Forelimb muscle (tissue), 1 donor: ENCODE results near the gene DAAM2. TPM values are rescaled to one million over a fixed set of nuclear protein-coding genes. Genes with fewer than 3 reads are reported as not detected.

Source experiments
- DNase-seq: peaks from one replicate; pipeline ENCODE4 v3.0.0-alpha.2; 2013; ENCODE audit warnings: low read depth
- polyA plus RNA-seq: library from polyadenylated mRNA; unstranded; fragments of 120-200 nt; gene quantifications from one replicate; pipeline ENCODE4 v1.2.1, GENCODE V29; 2013; ENCODE audit not compliant: insufficient read length

Gene DAAM2
- 35.2 TPM for polyA plus RNA-seq

DNA sequence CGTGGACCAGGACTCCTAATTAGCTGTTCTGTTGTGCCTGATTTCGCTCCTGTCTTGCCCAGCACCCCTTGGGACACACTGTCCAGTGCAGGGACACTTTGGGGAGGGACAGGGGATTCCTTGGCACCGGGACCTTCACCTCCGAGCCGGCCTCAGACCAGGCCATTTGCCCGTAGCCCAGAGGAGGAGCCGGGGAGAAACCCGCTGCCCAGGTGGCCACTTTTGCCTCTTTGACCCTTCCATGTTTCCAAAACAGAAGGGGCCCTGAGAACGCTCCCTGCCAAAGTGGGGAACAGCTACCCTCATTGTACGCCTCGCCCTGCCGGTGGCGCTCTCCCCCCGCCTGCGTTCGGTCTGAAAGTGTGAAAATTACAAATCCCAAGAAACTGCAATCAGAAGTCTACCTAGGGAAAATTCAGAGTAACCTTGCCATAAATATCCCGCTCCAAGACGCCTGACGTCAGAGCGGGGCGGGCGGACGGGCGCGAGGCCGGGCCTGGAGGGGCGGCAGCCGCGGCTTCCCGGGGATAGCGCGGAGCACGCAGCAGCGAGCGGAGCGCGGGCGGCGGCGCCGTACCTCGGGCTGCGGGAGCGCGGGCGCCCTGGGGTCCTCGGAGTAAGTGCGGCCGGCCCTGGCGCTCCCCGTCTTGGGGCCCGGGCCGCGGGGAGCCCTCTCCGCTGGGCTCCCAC lies at the start of gene DAAM2:
Gene DAAM2, plus strand, starts transcription at position 527 of the 690 bp plus-strand sequence. CDS start 63,927 bp downstream, outside the sequence.
- no peak for DNase-seq

DNA sequence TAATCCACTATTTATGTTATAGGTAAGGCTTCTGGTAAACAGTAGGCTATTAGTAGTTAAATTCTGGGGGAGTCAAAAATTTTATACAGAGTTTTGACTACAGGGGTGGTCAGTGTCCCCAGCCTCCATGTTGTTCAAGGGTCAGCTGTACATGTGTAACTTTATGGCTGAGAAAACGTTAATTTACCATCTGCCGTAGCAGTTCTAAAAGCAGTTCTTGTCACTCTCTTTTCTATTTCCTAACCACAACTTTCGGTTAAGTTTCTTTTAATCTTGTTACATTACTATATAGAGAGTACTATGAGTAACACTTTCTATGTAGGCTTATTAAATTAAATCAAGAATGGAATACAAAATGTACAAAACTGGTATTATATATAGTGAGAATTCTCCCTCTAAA lies 45.4 kb upstream of the DAAM2 start:
- no peak for DNase-seq

DNA sequence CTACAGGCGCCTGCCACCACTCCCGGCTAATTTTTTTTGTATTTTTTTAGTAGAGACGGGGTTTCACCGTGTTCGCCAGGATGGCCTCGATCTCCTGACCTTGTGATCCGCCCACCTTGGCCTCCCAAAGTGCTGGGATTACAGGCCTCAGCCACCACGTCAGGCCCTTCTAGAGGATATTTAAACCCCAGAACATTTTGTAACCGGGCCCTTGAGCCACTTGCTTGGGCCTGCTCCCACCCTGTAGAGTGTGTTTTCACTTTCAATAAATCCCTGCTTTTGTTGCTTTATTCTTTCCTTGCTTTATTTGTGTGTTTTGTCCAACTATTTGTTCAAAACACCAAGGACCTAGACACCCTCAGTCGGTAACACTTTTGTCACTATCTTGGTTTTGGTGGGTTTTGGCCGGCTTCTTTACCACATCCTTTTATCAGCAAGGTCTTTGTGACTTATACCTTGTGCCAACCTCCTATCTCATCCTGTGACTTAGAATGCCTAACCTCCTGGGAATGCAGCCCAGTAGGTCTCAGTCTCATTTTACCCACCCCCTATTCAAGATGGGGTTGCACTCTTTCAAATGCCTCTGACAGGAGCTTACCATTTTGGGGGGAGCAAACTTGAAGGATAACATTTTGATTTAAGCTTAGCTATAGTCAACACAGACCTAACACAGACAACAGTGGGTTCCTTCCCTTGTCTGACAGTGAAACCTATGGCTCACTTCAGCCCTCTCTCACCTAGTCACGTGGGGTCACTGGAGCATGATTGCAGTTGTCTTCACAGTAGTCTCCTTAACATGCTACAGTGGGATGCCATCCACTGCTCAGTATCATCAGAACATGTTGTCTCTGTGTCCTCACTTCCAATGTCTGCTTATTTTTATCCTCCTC lies 39.1 kb upstream of the DAAM2 start:
- no peak for DNase-seq

DNA sequence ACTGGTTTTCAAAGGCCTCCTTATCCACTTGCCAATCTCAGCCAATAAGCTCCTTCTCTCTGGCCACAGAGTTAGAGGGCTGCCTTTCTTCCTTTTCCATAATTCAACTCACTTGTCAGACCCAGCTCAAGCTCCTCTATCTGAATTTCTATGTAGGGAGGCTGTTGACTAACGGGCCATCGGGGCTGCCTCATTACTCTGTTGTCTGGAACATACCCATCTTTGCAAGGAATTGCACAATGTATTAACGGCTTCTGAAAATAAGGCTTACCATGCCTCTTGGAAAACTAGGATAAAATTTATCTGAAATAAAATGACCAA lies 38.5 kb upstream of the DAAM2 start:
- no peak for DNase-seq

DNA sequence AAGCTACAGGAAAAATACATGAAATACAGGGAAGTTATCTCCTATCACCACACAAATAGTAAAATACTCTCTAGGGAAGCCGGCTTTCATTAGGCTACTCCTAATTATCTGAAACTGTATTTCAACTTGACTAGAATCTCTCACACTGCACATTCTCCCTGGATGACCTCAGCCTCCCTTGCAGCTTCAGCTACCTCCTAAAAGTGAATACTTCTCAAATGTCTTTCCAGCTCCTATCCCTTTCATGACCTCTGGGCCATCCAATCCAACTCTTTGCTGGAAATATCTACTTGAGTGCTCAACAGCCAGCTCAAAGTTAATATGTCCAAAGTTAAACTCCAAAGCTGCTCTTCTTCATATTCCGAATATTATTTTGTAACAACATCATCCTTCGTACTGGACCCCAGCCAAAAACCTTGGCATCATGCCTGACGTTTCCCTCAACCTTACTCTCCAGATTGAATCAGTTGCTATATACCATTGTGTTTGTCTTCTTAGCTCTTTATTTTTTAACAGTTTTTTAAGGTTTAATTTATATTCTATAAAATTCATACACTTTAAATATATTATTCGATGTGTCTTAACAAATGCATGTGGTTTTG lies 37.6 kb upstream of the DAAM2 start:
- no peak for DNase-seq

DNA sequence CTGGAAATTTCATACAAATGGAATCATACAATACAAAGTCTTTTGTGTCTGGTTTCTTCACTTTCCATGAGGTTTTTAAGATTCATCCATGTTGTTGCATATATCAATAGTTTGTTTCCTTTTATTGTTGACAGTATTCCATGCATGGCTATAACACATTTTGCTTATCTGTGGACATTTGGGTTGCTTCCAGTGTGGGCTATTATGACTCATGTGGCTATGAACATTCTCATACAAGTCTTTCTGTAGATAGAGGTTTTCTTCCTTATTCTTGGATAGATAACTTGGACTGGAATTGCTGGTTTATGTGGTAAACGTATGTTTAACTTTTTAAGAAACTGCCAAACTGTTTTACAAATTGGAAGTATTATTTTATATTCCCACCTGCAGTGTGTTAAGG lies 36.9 kb upstream of the DAAM2 start:
- no peak for DNase-seq

DNA sequence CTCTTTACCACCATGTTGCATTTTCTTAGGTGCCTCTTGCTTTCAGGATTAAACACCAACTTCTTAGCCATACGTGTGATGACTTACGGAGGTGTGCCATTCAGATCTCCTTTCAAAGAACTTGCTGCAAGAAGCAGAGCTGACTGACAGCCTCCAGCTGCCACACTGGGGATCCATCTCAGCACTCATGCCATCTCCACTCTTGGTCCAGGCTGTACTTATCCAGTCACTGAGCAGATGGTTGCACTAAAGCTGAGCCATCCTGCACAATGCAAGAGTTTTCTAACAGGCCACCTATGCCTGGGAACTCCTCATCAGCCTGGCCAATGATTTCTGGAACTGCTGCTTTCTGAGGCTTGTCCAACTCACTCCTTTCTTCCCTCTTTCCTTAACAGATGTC lies 35.6 kb upstream of the DAAM2 start:
- no peak for DNase-seq

DNA sequence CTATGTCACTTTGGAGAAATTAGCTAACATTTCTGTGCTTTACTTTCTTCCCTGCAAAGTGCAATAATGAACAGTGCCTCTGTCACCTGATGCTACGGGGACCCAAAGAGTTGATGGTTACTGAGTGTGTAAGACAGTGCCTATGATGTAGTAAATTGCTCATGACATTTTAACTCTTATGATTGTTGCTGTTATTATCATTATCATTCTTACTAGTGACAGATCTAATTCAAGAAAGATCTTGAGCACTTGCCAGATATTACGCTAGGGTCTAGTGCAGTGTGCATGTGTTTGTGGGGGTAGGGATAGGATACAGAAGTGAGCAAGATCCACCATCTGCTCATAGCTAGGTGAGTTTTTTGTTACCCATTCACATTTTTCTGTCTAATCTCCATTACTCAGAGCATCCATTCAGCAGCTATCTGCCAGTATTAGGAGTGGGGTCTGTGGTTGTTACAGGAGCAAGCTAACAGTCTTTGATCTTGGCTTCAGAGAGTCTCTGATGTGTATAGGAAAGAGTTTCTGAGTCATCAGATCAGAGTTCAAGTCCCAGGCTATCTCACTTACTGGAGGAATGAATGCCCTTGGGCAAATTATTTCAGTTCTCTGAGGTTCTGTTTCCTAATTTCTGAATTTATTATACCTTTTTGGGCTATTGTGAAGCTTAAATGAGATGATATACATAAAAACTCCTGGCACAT lies 33.1 kb upstream of the DAAM2 start:
- DNase-seq, result no peak

DNA sequence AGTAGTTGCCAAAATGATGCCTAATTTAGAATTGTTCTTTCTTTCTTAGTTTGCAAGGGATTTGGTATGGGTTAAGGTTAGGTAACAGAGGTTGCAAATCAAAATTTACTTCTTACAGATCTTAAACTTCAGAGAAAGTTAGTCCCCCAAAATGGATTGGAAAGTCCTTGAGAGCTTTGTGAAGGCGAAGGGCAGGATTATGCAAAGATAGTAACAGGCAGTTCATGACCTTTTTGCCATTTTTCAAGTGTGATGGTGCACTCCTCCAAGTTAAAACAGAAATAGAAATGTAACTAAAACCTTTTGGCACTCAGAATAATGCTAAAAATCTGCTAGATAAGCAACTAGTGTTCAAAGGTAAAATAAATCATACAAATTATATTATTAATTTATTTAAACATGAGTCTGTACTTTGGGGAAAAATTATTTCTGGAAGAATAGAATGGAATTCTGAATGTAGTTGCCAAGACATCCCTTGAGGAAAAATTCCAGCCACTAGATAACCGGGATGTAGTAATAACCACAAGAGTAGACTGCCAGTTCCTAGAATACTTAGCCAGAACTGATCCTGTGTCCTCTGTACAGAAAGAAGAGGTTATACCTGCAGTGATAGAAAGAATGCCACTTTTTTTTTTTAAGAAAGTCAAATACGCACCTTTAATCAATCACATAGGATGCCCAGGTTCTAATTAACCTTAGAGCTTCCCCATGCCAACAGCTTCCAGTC lies 31.8 kb upstream of the DAAM2 start:
- no peak for DNase-seq

DNA sequence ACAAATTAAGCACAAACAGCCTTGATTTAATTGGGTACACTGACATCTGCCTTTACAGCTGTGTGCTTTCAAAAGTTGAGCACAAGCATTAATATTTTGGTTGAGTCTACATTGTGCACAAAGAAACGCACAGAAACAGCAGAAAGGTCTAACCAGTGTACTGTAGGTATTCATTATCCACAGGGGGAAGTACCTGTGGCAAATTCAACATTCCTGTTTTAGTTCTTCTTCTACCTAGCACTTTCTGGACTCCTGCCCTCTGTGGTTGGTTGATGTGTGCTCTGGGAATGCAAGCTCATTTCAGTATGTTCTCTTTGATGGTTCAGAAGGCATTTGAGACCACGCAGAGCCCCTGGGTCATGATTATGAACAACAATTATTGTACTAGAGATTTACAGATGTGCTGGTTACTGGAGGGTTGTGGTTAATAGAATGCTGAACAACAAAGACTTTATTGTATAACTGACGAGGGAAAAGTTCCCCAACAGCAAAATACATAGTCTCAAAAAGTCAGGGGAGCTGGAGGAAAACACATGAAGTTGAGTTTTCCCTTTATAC lies 26.6 kb upstream of the DAAM2 start:
- DNase-seq, result no peak

DNA sequence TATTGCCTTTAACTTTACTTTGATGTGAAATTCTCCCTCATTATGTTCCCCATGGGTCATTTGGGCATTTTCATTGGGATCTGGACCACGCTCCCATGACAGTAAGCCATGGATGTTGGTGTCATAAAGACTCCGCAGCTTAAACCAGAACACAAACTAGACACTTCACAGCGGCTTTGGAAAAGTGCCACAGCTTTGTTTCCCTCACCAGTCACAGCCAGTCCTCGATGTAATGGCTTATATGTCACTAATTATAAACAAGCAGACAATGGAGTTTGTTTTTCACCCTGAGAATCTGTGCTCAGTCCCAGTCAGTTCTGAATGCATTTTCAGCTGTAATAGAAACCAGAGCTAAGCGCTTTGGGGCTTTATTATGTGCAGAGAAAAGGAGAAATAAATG lies 23.2 kb upstream of the DAAM2 start:
- DNase-seq, result no peak

DNA sequence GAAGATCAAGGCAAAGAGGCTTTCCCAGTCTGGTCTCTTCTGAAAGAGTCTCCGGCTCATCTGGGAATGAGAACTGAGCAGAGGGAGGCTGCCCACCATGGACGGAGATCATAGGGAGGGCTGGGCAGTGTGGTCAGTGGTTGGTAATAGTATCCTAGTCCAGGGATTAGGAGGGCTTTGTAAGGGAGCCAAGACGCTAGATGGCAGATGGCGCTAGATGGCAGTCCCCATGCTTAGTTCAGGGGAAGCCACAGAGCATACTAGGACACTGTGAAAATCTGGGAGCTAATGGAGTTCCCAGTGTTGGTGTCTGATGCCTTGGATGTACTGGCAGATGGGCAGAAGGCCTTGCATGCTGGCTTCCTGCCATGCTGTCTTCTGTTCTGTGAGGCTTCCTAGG lies 21.7 kb upstream of the DAAM2 start:
- no peak for DNase-seq

DNA sequence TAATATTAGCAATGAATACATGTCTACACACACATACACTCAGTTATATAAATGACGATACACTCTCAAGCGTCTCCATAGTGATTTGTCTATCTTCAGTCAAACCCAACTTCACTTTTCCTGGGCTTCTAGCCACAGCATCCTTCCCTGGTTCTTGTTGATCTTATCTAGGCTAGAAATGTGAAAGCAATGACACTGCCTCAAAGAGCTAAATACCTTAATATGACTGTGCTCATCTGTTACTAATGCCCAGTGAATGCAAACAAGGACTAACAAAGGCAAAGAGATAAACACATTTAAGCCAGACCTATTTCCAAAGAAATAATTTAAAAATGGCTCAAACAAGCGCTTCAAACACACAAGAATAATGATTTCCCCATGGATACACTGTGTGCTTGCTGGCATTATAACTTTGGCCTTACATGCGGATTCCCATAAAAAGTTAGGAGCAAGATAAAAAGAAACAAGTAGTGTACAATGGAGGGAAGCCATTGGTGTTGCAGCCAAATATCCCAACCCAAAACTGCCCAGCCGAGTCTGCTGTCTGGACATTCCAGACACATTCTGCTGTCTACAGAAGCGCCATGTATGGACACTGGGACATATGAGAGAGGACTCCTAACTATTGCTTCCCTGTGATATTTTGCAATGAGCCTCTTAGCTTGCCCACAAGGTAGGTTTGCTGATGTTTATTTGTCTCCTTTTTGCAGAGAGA lies 19.5 kb upstream of the DAAM2 start:
- no peak for DNase-seq

DNA sequence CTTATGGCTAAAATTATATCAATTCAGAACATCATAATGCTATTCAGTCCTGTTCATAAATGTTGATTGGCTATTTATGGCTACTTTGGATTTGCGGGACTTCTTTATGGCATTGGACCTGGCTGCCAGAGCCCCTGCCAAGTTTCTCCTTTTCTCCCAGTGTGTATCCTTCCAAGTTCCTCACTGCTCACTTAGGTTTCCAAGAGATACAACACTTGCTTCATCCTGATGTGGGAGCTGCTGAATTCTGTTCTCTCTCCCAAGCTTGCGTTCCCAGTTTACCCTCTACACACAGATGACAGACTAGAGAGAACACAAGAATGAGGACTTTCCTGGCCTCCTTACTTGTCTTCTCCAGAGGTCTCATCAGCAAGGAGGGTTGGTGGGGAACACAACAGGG lies 18.4 kb upstream of the DAAM2 start:
- DNase-seq, result no peak

DNA sequence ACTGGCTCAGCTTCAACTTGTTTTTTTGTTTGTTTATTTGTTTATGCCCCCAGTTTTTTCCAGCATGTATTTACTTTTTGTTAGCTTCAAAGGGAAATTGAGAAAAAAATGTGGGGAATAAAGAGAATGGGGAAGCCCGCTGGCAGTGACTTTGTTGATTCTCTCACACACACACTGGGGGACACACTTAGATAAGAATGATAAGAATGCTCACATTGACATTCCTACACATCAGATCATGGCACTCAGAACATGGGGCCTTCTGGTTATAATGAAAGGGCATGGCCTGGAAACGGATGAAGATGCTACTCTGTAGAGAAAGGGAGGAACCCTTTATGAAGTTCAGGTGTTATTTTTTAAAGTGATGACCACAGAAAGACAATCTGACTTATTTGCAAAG lies 15.6 kb upstream of the DAAM2 start:
- no peak for DNase-seq

DNA sequence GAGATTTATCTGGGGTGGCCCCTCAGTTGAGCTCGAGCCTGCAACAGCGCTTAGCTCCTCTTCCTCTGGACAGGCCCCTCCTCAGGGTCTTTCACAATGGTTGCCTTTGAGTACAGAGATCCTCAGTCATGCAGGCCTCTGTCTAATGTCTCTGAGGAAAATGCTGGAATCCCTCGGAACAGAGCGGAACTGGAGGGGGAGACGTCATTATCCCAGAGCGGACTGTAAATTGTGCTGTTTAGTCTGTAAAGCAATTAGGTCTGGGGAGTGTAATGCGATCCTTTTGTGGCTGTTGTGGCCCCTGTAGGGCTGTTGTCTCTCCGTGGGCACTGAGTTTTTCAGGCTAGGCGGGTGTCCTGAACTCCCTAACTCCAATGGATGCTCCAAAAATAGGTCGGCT lies 15.0 kb upstream of the DAAM2 start:
- DNase-seq, result no peak

DNA sequence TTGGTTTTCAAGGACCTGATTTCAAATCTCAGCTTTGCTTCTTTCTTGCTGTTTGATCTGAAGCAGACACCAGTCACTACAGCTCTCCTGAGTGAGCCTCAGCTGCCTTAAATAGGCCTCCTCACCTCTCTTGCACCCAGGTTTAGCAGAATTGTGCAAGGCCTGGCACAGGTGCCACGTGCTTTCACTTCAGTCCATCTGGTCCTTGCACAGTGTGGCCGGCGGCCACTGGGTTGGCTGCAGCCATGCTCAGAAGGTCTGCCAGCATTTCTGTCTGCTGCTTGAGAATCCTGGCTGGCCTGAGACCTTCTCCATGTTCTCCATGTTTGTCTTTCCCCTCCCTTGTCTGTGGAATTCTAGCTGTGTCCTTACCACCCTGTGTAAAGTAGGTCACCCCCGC lies 14.5 kb upstream of the DAAM2 start:
- no peak for DNase-seq

DNA sequence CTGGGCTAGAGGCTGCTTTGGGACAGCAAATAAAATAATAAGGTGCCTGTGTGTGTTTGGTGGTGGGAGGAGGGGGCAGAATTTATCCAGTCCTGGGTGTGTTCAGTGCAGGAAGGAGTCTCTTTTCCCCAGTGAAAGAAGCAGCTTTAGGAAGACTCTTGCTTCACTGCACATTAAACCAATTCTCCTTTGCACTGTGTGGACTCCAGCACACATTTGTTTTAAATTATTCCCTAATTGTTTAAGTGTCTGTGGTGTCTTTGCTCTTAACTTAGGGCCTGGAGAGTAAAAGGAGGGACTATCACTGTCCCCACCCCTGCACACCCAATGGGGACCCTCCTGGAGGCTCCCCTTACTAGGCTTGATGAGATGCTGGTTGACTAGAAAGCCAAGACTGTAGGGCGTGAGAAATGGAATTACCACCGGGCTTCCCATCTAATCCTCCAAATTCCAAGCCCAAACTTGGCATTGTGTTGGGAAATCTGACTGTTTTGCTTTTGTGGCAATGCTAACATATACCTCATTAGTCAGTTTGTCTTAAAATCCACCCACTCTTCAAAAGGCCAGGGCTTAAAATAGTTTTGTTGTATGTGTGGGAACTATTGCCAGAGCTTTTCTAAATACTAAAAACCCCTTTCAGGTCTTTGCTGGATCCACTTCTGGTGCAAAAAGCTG lies 13.5 kb upstream of the DAAM2 start:
- DNase-seq, result no peak

DNA sequence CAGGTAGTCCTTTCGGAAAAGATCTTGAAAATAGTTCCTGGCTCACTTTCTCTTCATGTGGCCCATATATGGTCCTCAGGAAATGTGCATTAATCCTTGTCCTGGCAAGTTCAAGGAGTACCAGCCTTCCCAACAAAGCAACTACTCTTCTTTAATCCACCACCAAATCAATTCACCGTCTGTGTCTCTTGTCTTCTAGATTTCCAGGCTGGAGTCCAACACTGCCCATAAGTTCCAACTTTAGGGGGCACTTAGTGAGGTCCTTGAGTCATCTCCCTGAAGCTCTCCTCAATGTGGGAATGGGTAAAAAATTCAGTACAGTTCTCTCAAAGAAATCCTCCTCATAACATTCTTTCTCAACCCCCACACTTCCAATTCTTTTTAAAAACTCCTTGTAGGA lies 6.9 kb upstream of the DAAM2 start:
- DNase-seq, result no peak

DNA sequence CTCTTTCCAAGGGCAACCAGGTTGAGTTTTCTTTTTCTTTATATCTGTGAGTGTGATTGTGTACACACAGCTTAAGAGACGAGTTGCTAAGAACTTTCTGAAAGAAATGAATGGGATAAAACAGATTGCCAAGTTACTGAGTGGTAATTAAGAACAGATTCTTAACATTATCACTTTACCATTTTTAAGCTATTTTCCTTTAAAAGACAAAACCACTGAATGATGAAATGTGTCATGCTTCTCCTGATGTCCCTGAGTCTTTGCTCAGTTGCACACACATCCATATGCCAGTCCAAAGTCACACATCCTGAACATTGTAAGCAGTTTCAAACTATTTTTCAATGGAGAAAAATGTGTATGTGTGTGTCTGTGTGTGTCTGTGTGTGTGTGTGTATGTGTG lies 5.5 kb upstream of the DAAM2 start:
- no peak for DNase-seq
